Stimulated activated CD8-positive, alpha-beta memory T cell treated with anti-CD3 and anti-CD28 coated beads, Interleukin-4, amount 100 ng/mL, for 48 hours (primary cell): ENCODE data around the gene MAGI1.

ENCODE experiments used
- DNase-seq: peaks from one replicate; pipeline ENCODE4 v3.0.0-alpha.2; 2020

MAGI1 gene

DNA sequence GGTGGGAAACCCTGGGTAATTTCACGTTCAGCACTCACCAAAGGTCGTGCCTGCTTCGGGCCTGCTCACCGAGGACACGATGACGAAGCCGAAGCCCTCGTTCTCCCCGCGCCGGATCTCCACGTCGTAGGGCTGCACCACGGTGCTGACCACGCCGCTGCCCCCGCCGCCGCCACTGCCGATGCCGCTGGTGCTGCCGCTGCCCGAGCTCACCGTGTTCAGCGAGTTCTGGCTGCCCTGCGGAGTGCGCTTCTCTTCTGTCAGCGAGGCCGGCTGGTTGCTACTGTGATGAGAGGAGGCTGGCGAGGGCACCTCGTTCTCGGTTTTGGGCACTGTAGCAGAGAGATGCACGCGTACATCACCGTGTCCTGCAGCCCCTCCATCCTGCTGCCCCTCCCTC lies 659.5 kb downstream of the MAGI1 start:
- no peak for DNase-seq

GRCh38 chr3:65377637-65378036 lies 661.1 kb downstream of the MAGI1 start:
- DNase-seq, result no peak

DNA sequence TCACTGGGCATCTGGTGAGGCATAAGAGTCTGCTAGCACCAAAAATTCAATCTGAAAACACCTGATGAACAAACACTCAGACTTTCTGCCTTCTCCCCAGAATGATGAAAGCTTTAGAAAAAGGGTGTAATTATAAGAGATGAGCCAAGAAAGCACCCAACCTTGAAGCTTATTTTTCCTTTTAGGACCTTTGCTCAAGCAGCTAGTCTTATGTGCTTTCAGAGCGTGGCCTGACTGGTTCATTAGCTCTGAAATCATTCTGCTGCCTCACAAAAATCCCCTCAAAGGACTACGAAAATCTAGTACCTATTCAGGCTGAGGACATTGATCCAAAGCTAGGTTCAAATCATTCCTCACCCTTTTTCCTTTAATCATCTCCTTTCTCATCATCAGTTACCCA lies 662.3 kb downstream of the MAGI1 start:
- DNase-seq, result no peak

DNA sequence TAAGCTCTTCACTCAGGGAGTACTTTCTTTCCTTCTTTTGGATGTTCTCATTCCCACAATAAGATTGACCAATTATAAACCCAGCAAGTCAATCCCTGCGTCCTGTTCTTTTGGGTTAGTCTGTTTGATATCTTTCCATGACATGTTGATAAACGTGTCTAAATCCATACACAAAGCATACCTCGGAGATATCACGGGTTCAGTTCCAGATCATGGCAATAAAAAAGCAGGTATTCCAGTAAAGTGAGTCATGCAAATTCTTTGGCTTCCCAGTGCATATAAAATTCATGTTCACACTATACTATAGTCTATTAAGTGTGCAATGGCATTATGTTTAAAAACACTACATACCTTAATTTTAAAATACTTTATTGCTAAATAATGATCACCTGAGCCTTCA lies 667.7 kb downstream of the MAGI1 start:
- DNase-seq, result no peak

GRCh38 chr3:65368866-65369265 lies 669.9 kb downstream of the MAGI1 start:
- no peak for DNase-seq

DNA sequence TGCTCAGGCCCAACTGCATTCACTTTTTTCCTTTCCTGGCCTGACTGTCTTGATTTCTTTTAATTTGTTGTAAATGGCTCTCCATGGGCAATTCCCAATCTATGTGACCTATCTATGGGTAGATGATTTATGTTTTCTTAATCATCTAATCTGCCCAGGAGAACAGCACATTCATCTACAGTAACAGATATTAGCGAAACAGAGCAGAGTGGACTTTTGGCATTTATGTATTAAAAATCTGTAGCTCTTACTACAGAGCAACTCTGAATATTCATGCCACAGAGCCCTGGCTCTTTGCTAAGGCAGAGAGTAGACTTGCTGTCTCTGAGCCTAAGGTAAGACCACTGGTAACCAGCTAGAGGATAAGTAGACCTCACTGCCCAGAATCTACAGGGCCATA lies 676.0 kb downstream of the MAGI1 start:
- DNase-seq, result no peak

GRCh38 chr3:65361448-65361847 lies 677.3 kb downstream of the MAGI1 start:
- DNase-seq, result no peak

DNA sequence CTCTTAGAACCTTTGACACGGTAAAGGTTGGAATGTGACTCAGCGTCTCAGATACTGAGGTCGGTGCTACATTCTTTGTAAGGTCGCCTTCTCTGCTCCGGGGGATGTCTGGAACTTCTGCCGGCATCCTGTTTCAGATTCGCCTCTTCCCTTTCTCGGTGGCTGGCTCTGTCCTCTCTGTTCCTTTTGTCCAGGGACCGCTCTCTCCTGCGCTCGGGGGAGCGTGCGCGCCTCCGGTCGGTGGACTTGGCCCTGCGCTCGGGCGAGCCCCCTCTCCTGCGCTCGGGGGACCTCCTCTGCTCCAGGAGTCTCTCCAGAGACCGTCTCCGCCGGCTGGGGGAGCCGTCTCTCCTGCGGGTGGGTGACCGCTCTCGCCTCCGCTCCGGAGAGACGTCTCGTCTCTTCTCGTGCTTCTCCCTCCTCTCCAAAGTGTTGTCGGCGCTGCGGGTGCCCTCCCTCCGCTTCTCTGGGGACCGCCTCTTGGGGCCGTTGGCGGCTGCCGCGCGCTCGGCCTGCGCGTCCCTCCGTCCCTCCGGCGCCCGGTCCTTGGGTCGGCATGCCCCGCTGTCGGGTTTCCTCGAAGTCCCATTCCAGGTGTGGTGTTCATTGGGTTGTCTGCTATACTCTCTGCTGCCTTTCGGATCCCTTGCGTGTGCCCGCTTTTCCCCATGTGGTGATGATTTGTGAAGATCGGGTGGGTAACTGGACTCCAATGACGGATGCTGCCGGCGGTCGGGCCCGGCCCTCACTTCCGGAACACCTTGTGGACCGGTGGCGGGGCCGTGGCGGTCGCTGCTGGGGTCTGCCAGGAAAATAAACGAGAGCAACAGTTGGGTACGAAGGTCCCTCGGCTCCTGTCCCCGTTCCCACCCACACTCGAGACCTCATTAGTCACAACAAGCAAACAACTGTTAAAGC lies 682.1 kb downstream of the MAGI1 start:
- DNase-seq, result no peak

DNA sequence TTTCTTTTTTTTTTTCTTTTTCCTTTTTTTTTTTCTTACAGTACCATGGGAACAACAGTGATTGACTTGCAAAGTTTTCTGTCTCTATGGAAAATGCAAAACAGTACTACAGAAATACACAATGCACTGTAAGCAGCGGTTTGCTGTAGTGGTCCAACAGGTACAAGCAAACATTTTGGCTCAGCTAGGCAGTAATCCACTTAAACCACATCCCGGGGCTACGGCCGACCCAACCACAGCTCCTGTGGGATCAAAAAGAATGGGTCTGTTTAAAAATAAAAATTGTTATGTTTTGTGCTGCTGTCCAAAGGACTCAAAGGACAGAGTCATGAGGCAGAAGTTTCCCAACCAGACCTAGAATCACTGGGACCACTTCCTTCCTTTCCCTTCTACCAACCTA lies 683.8 kb downstream of the MAGI1 start:
- DNase-seq, result no peak

DNA sequence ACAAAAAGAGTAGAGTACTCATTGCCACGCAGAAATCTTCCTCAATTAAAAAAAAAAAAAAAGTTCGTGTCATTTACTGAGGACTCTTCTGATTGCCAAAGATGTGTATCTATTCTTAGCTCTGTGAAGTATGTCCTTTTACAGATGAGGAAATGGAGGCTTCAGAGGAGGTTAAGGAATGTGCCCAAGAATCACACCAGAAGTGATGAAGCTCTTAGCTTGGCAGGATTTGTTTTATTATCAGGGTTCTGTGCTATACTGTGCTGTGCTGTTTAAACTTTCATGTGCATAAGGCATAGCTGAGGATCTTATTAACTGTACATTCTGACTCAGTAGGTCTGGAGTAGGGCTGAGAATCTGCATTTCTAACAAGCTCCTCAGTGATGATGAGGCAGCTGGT lies 685.8 kb downstream of the MAGI1 start:
- DNase-seq, result no peak

DNA sequence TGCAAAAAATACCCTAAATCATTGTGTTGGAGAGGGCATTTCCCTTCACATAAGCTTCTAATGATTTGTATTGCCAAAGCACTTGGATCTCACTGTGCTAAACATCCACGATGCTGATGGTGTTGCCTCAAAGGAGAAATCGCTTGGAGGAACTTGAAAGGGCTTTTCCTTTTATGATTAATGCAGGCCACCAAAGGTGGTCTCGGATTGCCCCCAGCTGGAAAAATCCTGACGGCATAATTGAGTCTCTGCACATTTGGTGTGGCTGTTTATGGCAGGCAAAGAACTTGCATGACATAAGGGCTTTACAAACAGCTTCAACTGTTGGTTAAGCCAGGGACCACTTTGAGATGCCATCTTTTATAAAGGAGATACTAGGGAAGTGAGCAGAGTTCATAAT lies 687.0 kb downstream of the MAGI1 start:
- no peak for DNase-seq

DNA sequence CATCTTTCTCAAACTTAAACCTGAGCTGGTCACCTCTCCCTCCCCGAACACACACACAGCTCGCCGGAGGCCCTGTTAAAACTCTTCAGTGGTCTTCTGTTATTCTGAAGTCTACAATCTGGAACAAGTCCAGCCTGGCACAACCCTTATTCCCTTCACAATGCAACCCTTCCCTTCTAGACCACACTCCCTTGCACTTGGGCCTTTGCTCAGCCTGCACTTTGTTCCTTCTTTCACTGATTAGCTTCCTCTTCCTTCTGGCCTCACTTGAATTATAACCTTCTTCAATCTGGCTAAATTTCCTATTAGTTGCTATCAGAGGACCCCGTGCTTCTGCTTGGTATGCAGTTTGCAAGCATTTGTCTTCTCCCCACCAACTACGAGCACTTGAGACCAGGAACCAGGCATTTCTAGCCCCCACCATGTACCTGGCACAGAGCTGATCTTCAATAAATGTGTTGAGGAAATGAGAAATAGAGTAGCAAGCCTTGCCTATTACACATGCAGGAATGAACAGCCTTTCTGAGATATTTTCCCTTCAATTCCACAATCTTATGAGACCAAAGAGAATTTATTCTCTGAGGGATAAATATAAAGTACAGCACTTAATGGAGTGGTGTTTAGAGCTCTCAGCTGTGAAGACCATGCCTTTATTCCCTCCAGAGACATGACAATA lies 687.8 kb downstream of the MAGI1 start:
- DNase-seq, result no peak

- no peak for DNase-seq
Observed at GRCh38 chr3:65348398-65348995, 690.2 kb downstream of the MAGI1 start.

DNA sequence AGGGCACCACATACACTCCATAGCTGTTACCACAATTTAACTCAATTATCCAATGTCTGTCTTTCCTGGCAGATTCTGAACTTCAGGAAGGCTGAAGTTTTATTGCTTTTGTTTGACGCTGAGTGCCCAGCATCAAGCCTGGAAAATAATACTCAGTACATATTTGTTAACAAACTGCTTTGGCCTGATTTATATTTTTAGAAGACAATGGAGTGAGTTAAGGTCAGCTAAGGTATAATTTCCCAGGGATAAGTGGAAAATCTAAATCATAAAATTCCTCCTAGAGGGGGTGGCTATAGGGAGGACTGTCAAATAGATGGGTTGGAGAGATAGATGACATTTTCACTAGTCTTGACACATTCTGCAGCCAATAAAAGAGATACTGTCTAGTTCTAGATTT lies 691.6 kb downstream of the MAGI1 start:
- DNase-seq, result no peak

- no peak for DNase-seq
Observed at GRCh38 chr3:65344846-65345245, 693.9 kb downstream of the MAGI1 start.

DNA sequence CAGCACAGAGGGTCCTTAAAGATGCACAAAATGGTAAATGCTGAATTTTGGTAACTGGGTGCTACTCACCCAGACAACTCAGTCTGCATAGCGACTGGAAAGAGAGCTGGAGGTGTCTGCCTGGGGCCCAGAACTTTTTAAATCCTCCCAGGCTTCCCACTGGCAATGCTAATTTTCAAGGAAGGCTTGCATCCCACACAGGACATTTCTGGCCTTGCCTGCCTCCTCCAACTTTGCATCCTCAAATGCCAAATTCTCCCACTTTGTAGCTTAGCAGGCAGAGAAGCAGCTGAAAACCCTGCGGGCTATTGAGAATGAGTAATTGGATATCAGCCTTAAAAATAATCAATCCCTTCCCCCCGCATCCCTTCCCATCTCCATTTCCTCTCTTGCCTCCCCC lies 694.3 kb downstream of the MAGI1 start:
- no peak for DNase-seq

GRCh38 chr3:65343736-65344135 lies 695.0 kb downstream of the MAGI1 start:
- DNase-seq, result no peak

GRCh38 chr3:65343026-65343425 lies 695.7 kb downstream of the MAGI1 start:
- no peak for DNase-seq

DNA sequence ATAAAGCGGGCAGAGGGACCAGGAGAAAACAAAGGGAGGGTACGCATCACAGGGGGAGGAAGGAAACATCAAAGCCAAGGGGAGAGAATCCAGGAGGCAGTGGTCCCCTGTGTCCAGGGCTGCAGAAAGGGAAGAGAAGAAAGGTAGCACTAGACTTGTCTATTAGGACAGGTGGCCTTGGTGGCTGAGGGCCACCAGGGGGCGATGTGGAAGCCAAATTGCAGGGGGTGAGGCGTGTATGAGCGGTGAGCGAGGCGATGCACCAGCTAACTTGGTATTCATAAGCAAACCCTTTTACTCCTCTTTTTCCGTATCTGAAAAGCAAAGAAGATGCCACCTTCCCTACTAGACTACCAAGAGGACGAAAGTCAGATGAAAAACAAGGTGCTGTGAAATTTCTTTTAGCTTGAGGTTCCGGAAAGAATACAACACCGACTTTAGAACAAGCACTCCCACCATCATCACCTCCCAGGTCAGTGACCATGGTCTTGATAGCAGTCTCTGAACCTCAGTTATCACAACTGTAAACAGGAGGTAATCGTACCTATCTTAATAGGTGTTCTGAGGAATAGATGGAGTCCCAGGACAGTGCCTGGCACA lies 696.5 kb downstream of the MAGI1 start:
- DNase-seq, result peak; percentile 60

DNA sequence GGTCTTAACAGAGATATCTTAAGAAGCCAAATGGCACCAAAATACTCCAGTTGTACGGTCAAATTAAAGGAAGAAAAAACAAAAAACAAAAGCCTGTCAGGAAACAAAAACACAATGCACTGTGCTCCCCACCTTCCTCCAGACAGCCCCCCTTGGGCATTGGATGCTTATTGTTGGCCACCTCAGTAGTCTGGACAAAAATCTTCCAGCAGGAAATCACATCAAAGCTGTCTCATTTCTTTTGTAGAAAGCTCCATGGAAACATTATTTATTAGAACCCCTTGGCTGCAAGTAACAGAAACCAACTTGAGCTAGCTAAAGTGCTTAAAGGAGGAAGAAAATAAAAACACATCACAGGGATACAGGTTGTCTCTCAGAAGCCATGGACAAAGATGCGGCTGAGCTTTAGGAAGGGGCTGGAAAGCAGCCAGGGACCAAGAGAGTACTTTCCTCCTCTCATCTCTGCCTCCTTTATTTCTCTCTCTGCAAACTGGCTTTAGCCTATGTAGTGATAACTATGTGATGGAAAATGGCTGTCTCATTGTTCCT lies 699.5 kb downstream of the MAGI1 start:
- no peak for DNase-seq

GRCh38 chr3:65338571-65338970 lies 700.1 kb downstream of the MAGI1 start:
- no peak for DNase-seq

DNA sequence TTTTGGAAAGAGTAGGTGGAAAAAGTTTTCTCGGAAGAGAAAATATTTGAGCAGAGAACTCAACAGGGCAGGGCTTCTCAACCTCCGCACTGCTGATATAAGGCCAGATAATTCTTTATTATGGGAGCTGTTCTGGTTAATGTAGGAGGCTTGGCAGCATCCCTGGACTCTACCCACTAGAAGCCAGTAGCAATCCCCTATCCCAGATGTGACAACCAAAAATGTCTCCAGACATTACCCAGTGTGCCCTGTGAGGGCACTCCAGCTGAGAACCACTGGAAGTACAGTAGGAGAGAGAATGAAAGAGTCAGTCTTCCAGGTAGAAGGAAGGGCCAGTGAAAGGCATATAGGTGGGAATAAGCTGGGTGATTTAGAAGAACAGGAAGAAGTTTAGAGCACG lies 703.1 kb downstream of the MAGI1 start:
- DNase-seq, result no peak

- DNase-seq, result no peak
Observed at GRCh38 chr3:65334045-65334665, 704.6 kb downstream of the MAGI1 start.
